GM04503 (cell line): Measurements from ENCODE around the gene HRK.

Experiments used
- DNase-seq: peaks from one replicate; pipeline ENCODE4 v3.0.0-alpha.2; 2012; ENCODE audit warnings: low read depth

HRK gene

DNA sequence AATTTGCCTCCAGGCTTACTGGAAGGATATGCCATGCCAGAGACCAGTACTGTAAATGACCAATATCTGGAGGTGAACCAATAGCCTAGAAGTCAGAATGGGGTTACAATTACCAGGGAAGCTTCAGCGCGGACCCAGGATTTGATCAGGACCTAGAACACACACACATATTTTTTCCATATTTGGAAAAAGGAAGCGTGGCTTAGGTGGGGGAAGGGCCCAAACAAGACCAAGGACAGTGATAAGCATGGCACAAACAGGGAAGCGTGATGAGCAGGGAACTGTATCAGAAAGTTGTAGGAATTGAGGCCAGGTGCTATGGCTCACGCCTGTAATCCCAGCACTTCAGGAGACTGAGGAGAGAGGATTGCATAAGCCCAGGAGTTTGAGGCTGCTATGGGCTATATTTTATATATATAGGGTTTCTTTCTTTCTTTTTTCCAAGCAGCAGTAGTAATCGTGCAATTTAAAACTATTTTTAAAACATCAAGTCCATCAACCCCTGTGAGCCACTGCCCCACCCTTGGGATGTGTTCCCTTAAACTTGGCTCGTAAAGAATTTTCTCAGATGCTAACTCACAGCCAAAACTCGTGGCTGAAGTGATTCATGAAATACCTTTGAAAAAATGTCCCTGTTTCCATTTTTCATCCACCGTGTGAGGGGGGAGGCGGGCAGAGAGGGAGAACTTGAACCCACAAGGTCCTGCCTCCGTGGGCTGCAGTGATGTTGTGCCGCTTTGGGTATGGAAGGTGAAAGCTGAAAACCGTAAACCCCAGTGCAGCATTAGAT, 16.7 kb downstream of the HRK start:
- peak; percentile 74 for DNase-seq

DNA sequence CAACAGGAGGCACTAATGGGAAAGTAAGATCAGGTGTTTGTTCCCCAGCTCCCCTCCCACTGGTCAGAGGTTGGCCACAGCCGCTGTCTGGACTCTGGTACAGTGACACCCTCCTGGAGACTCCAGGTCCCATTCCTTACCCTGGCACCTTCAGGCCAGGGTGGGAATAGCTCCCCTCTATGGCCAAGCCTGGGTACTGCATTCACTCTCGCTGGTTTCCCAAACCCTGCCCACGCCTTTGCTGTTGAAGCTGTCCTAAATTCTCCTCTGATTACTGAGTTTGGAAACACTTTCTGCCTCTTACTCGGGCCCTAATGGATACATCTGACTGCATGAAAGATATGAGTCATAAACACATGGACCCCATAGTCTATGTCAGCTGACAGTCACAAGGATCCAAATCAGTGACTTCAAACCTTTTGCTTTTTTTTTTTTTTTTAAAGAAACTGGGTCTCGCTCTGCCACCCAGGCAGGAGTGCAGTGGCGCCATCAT, 17.9 kb downstream of the HRK start:
- DNase-seq, result no peak

DNA sequence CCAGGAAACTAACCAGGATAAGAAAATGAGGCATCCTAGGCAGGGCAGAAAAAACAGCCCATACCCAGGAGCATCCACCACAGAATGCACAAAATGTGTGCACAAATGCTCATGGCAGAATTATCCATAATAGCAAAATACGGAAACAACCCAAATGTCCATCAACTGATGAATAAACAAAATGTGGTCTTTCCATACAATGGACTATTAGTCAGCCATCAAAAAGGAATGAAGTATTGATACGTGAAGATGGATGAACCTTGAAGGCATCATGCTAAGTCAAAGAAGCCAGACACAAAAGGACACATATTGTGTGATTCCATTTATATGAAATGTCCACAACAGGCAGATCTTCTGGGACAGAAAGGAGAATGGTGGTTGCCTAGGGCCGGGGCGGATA, 19.1 kb downstream of the HRK start:
- no peak for DNase-seq

DNA sequence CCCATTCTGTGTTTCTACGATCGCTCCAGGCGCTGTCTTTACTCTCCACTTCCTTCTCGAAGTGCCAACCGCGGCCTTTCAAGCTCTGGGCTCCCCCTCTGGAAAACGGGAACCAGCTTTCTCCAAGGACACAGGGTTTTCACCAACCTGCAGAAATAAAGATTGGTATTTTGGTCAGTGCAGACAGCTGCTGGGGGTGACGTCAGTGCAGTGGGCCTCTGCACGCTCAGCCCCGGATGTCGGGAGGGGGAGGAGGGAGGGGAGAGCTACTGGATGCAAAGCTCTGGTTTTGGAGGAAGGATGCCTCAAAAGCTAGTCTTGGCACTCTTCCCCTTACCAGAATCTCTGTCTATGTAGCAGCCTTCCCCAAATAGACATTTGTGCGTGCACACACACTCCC, 19.9 kb downstream of the HRK start:
- DNase-seq, result peak; percentile 34

- no peak for DNase-seq
Measured at GRCh38 chr12:116860263-116860662, 21.0 kb downstream of the HRK start.

DNA sequence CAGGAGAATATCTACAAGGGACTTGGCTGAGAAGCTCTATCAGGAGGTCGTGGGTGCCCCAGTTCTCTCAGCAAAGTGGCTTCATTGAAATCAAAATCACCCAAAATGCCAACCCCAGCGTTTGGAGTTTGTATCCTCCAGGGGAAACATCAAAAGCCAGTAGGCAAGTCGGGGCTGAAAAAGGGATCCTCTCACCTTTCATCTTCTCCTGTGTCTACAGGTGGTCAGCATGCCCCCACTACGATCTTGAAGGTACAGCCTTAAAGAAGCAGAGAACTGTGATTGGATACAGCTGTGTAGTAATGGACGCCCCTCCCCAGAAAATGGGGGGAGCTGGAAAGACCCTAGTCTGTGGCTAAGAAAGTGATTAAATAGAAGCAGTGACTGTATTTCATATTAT, 22.2 kb downstream of the HRK start:
- no peak for DNase-seq

DNA sequence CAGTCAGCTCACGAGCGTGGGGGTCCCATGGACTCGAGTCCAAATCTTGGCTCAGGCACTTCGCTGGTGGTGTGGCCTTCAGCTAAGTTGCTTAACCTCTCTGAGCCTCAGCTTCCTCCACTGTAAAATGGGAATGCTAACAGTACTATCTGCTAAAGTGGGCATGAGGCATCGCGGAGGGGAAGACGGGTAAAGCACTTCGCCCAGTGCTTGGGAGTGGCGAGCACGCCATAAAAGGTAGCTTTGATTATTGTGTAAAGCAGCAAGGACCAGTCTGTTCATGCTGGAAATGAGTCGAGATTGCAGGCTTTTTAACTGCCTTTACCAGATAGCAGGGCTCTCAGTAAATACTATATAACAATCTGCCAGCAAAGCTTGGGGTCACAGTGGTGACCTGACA, 24.5 kb downstream of the HRK start:
- no peak for DNase-seq

- no peak for DNase-seq
Measured at GRCh38 chr12:116855744-116856470, 25.3 kb downstream of the HRK start.

GRCh38 chr12:116853507-116853906, 27.7 kb downstream of the HRK start:
- no peak for DNase-seq

DNA sequence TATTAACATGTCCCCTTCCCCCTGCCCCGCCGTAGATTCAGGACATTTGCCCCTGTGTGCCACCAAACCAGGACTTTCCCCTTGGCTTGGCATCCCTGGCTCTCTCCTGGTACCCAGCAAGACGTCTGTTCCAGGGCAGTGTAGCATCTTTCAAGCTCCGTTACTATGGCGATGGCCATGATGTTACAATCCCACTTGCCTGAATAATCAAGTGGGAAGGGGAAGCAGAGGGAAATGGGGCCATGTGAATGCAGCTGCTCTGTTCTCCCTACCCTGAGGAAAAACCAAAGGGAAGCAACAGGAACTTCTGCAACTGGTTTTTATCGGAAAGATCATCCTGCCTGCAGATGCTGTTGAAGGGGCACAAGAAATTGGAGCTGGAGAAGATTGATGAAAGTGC, 28.9 kb downstream of the HRK start:
- no peak for DNase-seq

- DNase-seq, result no peak
Measured at GRCh38 chr12:116849216-116849615, 32.0 kb downstream of the HRK start.

GRCh38 chr12:116843085-116843484, 38.2 kb downstream of the HRK start:
- DNase-seq, result no peak

DNA sequence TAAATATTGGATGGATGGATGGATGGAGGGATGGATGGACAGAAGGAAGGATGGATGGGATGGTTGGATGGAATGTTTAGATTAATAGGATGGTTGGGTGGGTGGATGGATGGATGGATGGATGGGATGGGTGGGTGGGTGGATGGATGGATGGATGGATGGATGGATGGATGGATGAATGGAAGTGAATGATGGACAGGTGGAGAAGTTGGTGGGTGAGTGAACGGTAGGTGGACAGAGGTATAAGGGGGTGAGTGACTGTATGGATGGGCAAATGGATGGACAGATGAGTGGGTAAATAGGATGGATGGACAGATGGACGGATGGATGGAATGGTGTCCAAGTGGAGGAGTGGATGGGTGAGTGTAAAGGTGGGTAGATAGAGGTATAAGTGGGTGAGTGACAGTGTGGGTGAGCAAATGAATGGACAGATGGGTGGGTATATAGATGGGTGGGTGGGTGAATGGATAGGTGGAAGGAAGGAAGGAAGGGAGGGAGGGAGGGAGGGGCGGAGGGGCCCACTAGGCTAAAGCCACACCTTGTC, 41.9 kb downstream of the HRK start:
- no peak for DNase-seq

GRCh38 chr12:116838365-116838764, 42.9 kb downstream of the HRK start:
- DNase-seq, result no peak

DNA sequence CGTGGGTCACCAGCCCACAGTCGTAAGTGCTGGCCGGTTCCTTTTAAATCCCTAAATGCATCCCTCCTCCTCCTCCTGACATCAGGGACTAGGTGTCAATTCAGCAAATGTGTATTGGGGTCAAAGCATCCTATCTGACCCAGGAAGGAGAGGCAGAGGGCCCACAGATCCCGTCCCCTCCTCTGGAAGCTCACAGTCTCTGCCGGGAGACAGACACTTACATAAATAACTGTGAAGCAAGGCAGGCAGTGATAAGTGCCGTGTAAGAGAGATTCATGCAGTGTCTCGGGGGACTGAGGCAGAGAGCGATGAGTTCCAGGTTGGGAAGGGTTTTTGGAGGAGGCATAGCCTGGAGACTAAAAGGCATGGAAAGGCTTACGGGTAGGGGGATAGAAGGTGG, 44.1 kb downstream of the HRK start:
- DNase-seq, result no peak

- DNase-seq, result no peak
Measured at GRCh38 chr12:116835484-116835883, 45.8 kb downstream of the HRK start.

GRCh38 chr12:116833474-116833873, 47.8 kb downstream of the HRK start:
- no peak for DNase-seq

- DNase-seq, result no peak
Measured at GRCh38 chr12:116832353-116832752, 48.9 kb downstream of the HRK start.

DNA sequence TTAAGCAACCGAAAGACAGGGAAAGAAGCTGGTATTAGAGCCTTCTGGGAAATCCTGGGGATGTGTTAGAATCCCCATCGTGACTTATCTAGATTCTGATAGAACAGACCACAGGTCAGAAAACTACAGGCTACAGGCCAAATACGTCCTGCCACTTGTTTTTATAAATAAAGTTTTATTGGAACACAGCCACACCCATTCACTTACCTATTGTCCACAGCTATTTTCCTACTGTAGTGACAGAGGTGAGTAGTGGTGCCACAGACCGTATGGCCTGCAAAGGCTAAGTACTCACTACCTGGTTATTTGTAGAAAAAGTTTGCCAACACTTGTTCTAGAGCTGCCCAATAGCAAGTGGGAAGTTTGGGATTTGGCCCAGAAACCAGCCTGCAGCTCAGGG, 53.8 kb downstream of the HRK start:
- no peak for DNase-seq

DNA sequence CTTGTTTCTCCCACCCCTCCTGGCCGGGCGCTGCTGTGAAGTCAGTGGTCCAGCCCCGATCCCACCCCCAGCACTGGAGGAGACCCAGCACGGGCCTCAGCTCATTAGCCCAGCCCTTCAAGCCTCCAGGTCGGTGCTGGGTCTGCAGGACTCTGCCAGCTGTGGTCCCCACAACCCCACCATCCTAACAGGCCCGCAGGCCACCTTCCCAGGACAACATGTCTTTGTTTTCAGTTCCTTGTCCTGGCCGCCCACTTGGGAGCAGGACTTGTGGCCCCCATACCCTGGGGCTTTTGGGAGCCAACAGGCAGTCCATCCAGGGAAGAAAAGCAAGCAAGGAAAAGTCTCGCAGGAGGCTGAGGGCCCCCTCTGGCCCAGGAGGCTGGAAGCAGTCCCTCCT, 60.0 kb downstream of the HRK start:
- no peak for DNase-seq

- no peak for DNase-seq
Measured at GRCh38 chr12:116820064-116820656, 61.1 kb downstream of the HRK start.

- peak; percentile 60 for DNase-seq
Measured at GRCh38 chr12:116818948-116819832, 62.1 kb downstream of the HRK start.
